Measurements from ENCODE around the gene PSME3IP1.
A peak's percentile ranks its signal among the peaks of the same experiment; 100 is the strongest.
"Not testable (repeated sequence)": the region's sequence is repeated elsewhere in the genome, so short reads cannot be mapped to it uniquely, and the experiment has no call there.

Gene PSME3IP1

GRCh38 chr16:57196286-57196685 is 10.4 kb upstream of the PSME3IP1 start:
- DNase-seq = no peak

DNA sequence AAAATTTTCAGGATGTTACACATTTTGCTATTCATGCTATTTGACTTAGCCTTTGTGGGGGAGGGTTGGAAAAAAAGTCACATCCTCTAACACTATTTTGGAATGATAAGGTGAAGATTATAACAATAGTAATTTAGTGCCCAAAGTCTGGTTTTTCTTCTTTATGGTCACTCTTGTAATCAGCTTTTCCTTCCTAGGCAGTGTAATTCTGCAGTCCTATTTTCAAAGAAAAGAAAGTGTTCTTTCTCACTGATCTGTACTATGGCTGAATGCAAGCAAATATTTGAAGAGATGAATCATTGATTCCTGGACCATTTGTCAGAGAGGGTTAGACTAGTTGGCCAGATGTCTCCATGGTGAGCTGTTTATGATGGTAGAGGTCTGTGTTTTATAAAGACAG is 8.7 kb upstream of the PSME3IP1 start:
- no peak for DNase-seq

DNA sequence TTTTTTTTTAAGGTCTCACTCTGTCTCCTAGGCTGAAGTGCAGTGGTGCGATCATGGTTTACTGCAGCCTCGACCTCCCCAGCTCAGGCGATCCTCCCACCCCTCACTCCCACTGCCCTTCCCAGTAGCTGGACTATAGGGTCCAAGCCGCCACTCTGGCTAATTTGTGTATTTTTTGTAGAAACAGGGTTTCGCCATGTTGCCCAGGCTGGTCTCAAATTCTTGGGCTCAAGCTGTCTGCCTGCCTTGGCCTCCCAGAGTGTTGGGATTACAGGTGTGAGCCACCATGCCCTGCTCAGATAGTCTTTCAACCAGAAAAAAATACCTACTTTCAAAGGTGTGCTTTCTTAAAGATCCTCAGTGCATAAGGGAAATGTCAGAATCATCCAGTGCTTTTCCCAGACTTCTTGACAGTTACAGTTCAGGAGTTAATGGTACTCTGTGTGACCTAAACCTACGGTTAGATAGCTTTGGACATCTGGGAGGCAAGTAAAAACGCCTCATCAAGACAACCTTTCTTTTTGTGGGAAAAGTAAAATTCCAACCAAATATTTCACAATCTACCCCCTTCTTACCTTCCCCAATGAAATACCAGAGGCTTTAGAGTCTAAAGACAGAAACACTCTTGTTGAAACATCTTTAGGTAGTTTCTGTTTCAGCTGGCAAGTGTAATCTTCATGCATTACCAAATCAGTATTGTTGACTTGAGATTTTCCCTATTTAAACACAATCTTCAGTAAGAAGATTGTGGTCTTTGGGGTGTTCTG is 7.1 kb upstream of the PSME3IP1 start:
- no peak for DNase-seq

GRCh38 chr16:57192146-57192545 is 6.3 kb upstream of the PSME3IP1 start:
- DNase-seq = no peak

DNA sequence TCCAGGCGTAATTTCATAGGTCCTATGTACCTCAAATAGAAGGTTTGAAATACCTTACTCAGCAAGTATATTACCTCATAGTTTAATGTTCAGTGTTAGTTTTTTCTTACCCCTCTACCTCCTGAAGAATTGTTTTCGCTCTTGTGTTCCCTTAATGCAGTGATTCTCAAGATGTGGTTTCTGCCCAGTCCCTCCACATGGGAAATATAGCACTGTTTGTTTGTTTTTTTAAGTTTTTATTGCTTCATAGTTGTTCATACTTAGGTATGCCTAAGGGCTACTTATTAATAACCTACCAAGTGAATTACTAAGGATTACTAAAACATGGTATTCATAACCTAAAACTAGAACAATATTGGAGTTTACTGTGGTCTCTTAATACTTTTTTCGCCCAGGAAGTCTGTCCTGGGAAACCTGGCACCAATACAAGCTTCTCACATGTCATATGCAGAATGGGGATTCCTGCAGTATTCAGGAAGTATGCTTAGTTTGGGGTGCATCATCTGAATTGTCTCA is 5.3 kb upstream of the PSME3IP1 start:
- no peak for DNase-seq

DNA sequence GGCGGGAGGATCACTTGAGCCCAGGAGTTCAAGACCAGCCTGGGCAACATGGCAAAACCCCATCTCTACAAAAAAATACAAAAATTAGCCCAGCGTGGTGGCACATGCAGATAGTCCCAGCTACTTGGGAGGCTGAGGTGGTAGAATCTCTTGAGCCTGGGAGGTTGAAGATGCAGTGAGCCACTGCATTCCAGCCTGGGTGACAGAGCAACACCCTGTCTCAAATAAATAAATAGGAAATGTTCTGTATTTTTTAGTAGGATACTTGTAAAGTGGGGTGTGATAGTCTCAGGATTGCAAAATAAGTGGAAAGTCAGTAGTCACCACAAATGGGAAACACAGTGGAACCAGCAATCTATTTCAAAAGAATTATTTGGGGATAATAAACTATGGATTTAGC is 4.3 kb upstream of the PSME3IP1 start:
- no peak for DNase-seq

DNA sequence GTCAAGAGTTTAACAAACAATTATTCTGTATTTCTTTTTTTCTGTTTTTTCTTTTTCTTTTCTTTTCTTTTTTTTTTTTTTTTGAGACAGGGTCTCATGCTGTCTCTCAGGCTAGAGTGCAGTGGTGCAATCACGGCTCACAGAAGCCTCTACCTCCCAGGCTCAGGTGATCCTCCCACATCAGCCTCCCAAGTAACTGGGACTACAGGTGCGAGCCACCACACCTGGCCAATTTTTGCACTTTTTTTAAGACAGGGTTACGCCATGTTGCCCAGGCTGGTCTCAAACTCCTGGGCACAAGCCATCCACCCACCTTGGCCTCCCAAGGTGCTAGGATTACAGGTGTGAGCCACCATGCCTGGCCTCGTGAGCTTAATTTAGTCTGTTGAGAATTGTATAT is 3.7 kb upstream of the PSME3IP1 start:
- not testable (repeated sequence) for DNase-seq

DNA sequence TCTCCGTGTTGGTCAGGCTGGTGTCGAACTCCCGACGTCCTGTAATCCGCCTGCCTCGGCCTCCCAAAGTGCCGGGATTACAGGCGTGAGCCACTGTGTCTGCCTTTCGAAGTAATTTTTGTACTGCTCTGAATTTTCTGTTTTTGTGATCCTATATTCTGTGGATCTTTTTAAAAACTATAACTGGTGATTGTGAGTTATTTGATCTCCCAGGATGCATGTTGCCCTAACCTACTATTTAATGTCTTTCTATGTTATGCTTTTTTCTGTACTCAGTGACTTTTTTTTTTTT is 2.8 kb upstream of the PSME3IP1 start:
- no peak for DNase-seq

DNA sequence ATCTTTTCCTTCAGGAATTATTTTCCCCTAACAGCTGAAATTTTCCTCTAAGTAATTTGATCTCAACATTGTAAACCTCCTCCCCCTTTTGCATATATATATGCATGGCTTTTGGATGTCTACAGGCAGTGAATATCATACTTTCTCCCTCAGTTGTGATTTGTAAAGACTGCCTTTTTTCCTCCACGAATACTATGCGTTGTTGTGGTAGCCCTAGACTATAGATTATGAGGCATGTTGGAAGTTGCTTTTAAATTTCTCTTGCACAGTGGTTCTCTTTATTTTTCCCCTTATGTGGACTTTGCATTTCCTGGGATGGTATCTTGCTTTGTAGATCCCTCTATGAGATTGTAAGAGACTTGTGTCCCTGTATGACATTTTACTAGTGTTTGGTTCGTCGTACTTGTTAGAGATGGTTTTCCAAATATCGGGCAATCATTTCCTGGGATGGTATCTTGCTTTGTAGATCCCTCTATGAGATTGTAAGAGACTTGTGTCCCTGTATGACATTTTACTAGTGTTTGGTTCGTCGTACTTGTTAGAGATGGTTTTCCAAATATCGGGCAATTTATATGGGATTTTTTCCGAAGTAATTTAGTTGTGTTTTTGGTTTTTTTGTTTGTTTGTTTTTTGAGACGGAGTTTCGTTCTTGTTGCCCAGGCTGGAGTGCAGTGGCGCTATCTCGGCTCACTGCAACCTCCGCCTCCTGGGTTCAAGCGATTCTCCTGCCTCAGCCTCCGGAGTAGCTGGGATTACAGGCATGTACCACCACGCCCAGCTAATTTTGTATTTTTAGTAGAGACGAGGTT is 2.3 kb upstream of the PSME3IP1 start:
- not testable (repeated sequence) for DNase-seq

DNA sequence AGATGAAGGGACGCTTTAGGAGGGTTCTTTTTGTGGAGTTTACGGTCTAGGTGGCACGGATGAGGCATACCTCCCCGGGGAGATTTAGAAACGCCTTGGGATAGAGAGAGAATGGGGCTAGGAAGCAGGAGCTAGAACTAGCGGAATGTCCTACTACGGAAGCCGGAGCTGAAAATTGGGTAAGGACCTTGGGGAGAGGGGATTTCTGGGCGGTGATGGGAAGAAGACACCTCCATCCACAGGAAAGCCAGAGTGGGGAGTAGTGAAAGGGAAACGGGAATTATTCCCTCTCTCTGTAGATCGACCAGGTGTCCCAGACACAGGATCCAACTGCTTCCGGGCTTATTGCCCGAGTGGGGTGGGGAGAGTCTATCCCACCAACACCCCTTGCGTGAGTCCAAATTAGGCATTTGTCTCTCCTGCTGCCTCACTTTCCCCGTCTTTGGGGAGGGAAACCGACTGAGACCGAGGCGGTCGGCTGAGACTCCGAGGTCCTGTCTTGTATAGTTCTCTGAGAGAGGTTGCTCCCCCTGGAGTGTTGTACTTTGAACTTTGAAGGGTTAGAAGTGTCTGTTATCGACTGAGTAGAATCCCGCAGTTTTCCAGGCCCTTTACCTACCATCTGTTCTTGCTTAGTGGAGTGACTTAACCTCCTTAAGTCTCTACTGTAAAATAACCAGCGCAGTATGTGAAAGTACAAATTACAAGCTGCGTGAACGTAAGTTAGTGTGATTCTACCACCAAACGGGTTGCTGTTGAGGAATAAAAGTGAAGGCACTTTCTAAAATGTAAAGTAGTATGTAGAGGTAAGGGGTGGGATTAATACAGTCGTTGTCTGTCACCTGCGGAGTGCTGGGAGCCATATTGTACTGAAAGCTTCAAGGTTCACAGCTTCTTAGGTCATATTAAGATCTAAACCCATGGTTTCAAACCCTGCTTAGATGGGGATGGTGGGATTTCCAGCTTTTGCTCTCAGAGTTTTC is 1.3 kb upstream of the PSME3IP1 start:
- DNase-seq = no peak

GRCh38 chr16:57185446-57185944 is 344 bp downstream of the PSME3IP1 start:
- peak; percentile 14 for DNase-seq

- no peak for DNase-seq
Measured at GRCh38 chr16:57184887-57185445, 873 bp downstream of the PSME3IP1 start.

DNA sequence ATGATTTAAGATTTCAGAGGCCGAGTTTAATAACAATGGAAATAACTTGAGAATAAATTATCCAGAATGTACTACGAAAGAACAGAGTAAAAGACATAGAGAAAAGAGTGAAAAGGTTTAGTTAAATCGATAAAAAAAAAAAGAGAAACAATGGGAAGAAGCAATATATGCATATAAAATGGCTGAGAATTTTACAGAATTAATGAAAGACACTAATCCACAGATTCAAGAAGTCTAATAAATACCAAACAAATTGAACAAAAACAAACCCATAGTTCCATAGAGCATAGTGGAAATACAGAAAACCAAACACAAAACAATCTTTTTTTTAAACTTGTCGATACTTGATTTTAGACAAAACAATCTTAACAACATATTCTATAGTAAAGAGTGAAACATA is 1.7 kb downstream of the PSME3IP1 start:
- DNase-seq = no peak

GRCh38 chr16:57179215-57179828 is 6.5 kb downstream of the PSME3IP1 start:
- DNase-seq = no peak

- no peak for DNase-seq
Measured at GRCh38 chr16:57178793-57179212, 7.0 kb downstream of the PSME3IP1 start.

GRCh38 chr16:57178196-57178595 is 7.6 kb downstream of the PSME3IP1 start:
- no peak for DNase-seq

GRCh38 chr16:57175896-57176295 is 9.9 kb downstream of the PSME3IP1 start:
- DNase-seq = no peak

GRCh38 chr16:57172721-57173290 is 13.0 kb downstream of the PSME3IP1 start:
- DNase-seq = no peak

GRCh38 chr16:57169327-57169726 is 16.5 kb downstream of the PSME3IP1 start:
- DNase-seq = no peak

- peak; percentile 1 for DNase-seq
Measured at GRCh38 chr16:57167953-57168352, 17.9 kb downstream of the PSME3IP1 start.

DNA sequence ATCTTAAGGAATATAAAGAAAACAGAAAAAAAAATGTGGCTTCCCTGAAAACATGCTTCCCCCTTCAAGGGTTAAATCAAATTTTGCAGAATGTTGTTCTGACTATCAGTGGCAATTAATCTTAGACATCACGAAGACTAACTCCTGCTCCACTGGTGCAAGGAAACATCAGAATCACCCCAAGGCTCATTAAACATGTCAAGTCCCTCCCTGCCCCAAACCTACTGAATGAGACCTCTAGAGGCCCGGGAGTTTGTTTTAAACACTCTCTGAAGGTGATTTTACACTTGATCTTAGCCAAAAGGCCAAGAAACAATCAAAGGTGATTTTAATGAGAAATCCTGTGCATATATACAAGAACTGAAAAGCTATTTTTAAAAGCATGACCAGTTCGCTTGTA is 18.3 kb downstream of the PSME3IP1 start:
- DNase-seq = no peak

DNA sequence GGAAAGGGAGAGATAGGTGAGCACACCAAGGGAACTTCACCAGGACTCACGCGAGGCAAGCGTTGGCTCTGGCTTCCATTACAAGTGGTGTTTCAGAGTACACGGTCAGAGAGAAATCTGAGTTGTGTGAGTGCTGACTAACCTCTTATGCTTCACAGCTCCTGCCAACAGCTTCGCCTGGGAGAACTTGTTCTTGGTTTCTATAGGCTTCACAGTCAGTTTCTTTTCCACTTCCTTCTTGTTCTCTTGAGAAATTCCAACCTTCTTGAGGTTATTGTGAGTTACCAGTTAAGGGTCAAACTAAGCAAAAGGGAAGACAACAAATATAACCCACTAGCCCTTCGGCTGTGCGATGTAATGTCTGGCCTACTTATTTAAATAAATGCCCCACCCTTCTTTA is 18.9 kb downstream of the PSME3IP1 start:
- DNase-seq = no peak

Data from NCI-H1694 (cell line).